Skeletal muscle tissue (tissue), 4 donors: ENCODE measurements around the gene VILL. TPM values are rescaled to one million over a fixed set of nuclear protein-coding genes. Genes with fewer than 3 reads are reported as not detected.
A peak's percentile ranks its signal among the peaks of the same experiment; 100 is the strongest.
"Not testable (repeated sequence)": the region's sequence is repeated elsewhere in the genome, so short reads cannot be mapped to it uniquely, and the experiment has no call there.

Source experiments
- H3K27ac ChIP-seq: one replicate; pipeline ENCODE4 v1.7.0; 2013; ENCODE audit warnings: mild to moderate bottlenecking, low read depth, low read length, inconsistent platforms
- H3K27me3 ChIP-seq, 3 donors: one replicate each; pipeline ENCODE4 v1.7.0; 2013; ENCODE audit warnings: low read length in 3 of 3; ENCODE audit not compliant: control insufficient read depth in 3 of 3, insufficient read depth in 3 of 3
- H3K36me3 ChIP-seq, 3 donors: one replicate each; pipeline ENCODE4 v1.7.0; 2013; ENCODE audit warnings: low read length in 3 of 3; ENCODE audit not compliant: control insufficient read depth in 3 of 3, insufficient read depth in 3 of 3
- H3K4me1 ChIP-seq, 3 donors: one replicate each; pipeline ENCODE4 v1.7.0; 2013; ENCODE audit warnings: low read length in 3 of 3, mild to moderate bottlenecking in 3 of 3; ENCODE audit not compliant: control insufficient read depth in 3 of 3, insufficient read depth in 3 of 3
- H3K4me3 ChIP-seq, 3 donors: one replicate each; pipeline ENCODE4 v1.7.0; 2013; ENCODE audit warnings: low read length in 3 of 3
- H3K9ac ChIP-seq, 3 donors: one replicate each; pipeline ENCODE4 v1.7.0; 2013; ENCODE audit warnings: low read length in 3 of 3, mild to moderate bottlenecking in 3 of 3, moderate library complexity in 2 of 3, low read depth in 1 of 3
- H3K9me3 ChIP-seq, 3 donors: one replicate each; pipeline ENCODE4 v1.7.0; 2013; ENCODE audit warnings: low read length in 3 of 3; ENCODE audit not compliant: control insufficient read depth in 3 of 3
- total RNA-seq: library from RNA; depleted of rRNA; stranded (reverse); fragments of >200 nt; gene quantifications from one replicate; pipeline ENCODE4 v1.2.3, GENCODE V29; 2014
- donor health status: Osteomylitis.

VILL gene
- total RNA-seq, 1 donor from 2014 or later = 7.8 TPM

- H3K4me3 ChIP-seq = no peak overlapping the region
- peaks cover 4 to 39% (median 26%) of the 10 kb centered on the region in 3 donors for H3K27me3 ChIP-seq
- H3K27ac ChIP-seq = no peak overlapping the region
- H3K9ac ChIP-seq = no peak overlapping the region
- no peaks in the 10 kb centered on the region for H3K36me3 ChIP-seq
- no peaks in the 10 kb centered on the region for H3K9me3 ChIP-seq
- peaks cover 11 to 22% (median 21%) of the 10 kb centered on the region in 3 donors for H3K4me1 ChIP-seq
Measured at GRCh38 chr3:38032328-38032865, 41.8 kb downstream of the VILL start.

- peaks cover 8 to 38% (median 33%) of the 10 kb centered on the region in 3 donors for H3K27me3 ChIP-seq
- not testable (repeated sequence) for H3K4me3 ChIP-seq, H3K36me3 ChIP-seq, H3K9me3 ChIP-seq, H3K27ac ChIP-seq, H3K9ac ChIP-seq
- peaks cover 11 to 21% (median 20%) of the 10 kb centered on the region in 3 donors for H3K4me1 ChIP-seq
Measured at GRCh38 chr3:38033586-38033985, 43.0 kb downstream of the VILL start.

- Histone ChIP-seq H3K27me3 (peaks cover 11 to 42% (median 40%) of the 10 kb centered on the region in 3 donors), H3K4me1 (peaks cover 13 to 25% (median 21%) of the 10 kb centered on the region in 3 donors)
- not testable (repeated sequence) for H3K4me3 ChIP-seq, H3K27ac ChIP-seq, H3K36me3 ChIP-seq, H3K9ac ChIP-seq, H3K9me3 ChIP-seq
Measured at GRCh38 chr3:38034335-38034734, 43.7 kb downstream of the VILL start.

GRCh38 chr3:38036286-38036685 is 45.7 kb downstream of the VILL start:
- Histone ChIP-seq H3K9me3 (no peaks in the 10 kb centered on the region), H3K27ac (no peak overlapping the region), H3K9ac (no peak overlapping the region), H3K36me3 (no peaks in the 10 kb centered on the region), H3K27me3 (peaks cover 14 to 35% (median 35%) of the 10 kb centered on the region in 3 donors), H3K4me3 (no peak overlapping the region), H3K4me1 (peaks cover 8 to 18% (median 8%) of the 10 kb centered on the region in 3 donors)

- Histone ChIP-seq H3K36me3 (no peaks in the 10 kb centered on the region), H3K9ac (no peak overlapping the region), H3K4me3 (no peak overlapping the region), H3K9me3 (no peaks in the 10 kb centered on the region), H3K27ac (no peak overlapping the region), H3K27me3 (peaks cover 14 to 32% (median 29%) of the 10 kb centered on the region in 3 donors), H3K4me1 (peaks cover 8 to 16% (median 8%) of the 10 kb centered on the region in 3 donors)
Measured at GRCh38 chr3:38036906-38037305, 46.3 kb downstream of the VILL start.

- peaks cover 8 to 16% (median 8%) of the 10 kb centered on the region in 3 donors for H3K4me1 ChIP-seq
- no peaks in the 10 kb centered on the region for H3K36me3 ChIP-seq
- H3K4me3 ChIP-seq = peak overlapping the region; percentile 70 to 77 (median 73)
- no peak overlapping the region for H3K27ac ChIP-seq
- H3K9ac ChIP-seq = no peak overlapping the region
- H3K27me3 ChIP-seq = peaks cover 14 to 26% (median 25%) of the 10 kb centered on the region in 3 donors
- H3K9me3 ChIP-seq = no peaks in the 10 kb centered on the region
Measured at GRCh38 chr3:38038447-38038911, 47.9 kb downstream of the VILL start.

- H3K4me1 ChIP-seq = peaks cover 8 to 16% (median 8%) of the 10 kb centered on the region in 3 donors
- H3K27ac ChIP-seq = no peak within 1 kb of the TSS
- H3K27me3 ChIP-seq = peaks cover 14 to 26% (median 25%) of the 10 kb centered on the region in 3 donors
- peak within 1 kb of the TSS; percentile 70 to 77 (median 73) for H3K4me3 ChIP-seq
- H3K36me3 ChIP-seq = no peaks in the 10 kb centered on the region
- H3K9me3 ChIP-seq = no peaks in the 10 kb centered on the region
- H3K9ac ChIP-seq = peak within 1 kb of the TSS; percentile 10 to 68 (median 51)
Measured at GRCh38 chr3:38039101-38039898, 48.7 kb downstream of the VILL start, which contains the start of gene DLEC1. Gene DLEC1, plus strand, starts transcription at chr3:38039208. Its CDS starts 18 bp downstream, at chr3:38039226.

GRCh38 chr3:38039899-38040261 is 49.3 kb downstream of the VILL start:
- Histone ChIP-seq H3K4me1 (peaks cover 8 to 16% (median 8%) of the 10 kb centered on the region in 3 donors), H3K27ac (no peak overlapping the region), H3K4me3 (peak overlapping the region; percentile 70 to 77 (median 73)), H3K9ac (peak overlapping the region in 2 of 3 donors; percentile 10 to 68), H3K27me3 (peaks cover 14 to 26% (median 25%) of the 10 kb centered on the region in 3 donors), H3K36me3 (no peaks in the 10 kb centered on the region), H3K9me3 (no peaks in the 10 kb centered on the region)

GRCh38 chr3:38040401-38040800 is 49.8 kb downstream of the VILL start:
- H3K9ac ChIP-seq = no peak overlapping the region
- peaks cover 14 to 26% (median 25%) of the 10 kb centered on the region in 3 donors for H3K27me3 ChIP-seq
- H3K4me1 ChIP-seq = peaks cover 8 to 16% (median 8%) of the 10 kb centered on the region in 3 donors
- no peak overlapping the region for H3K27ac ChIP-seq
- no peaks in the 10 kb centered on the region for H3K36me3 ChIP-seq
- no peaks in the 10 kb centered on the region for H3K9me3 ChIP-seq
- no peak overlapping the region for H3K4me3 ChIP-seq

- Histone ChIP-seq H3K27me3 (peaks cover 7 to 17% (median 17%) of the 10 kb centered on the region in 3 donors), H3K9me3 (no peaks in the 10 kb centered on the region), H3K9ac (no peak overlapping the region), H3K4me1 (peaks cover 8 to 16% (median 8%) of the 10 kb centered on the region in 3 donors), H3K27ac (no peak overlapping the region), H3K4me3 (no peak overlapping the region), H3K36me3 (no peaks in the 10 kb centered on the region)
Measured at GRCh38 chr3:38043486-38043885, 52.9 kb downstream of the VILL start.
